ELR (cell line): ENCODE results near the gene SCP2D1.

Experiments
- DNase-seq: peaks from one replicate; pipeline ENCODE4 v3.0.0-alpha.2; 2015; ENCODE audit warnings: low read depth

The SCP2D1 gene

GRCh38 chr20:18815194-18815942, 1.8 kb downstream of the SCP2D1 start:
- DNase-seq, result no peak

- no peak for DNase-seq
Measured at GRCh38 chr20:18822832-18823231, 9.2 kb downstream of the SCP2D1 start.

- DNase-seq, result peak; percentile 51
Measured at GRCh38 chr20:18831830-18832499, 18.4 kb downstream of the SCP2D1 start.

- no peak for DNase-seq
Measured at GRCh38 chr20:18832546-18833200, 19.1 kb downstream of the SCP2D1 start.

- DNase-seq, result no peak
Measured at GRCh38 chr20:18835466-18836256, 22.1 kb downstream of the SCP2D1 start.

GRCh38 chr20:18837718-18838117, 24.1 kb downstream of the SCP2D1 start:
- DNase-seq, result no peak

- DNase-seq, result no peak
Measured at GRCh38 chr20:18839507-18840247, 26.1 kb downstream of the SCP2D1 start.

- DNase-seq, result no peak
Measured at GRCh38 chr20:18840248-18840645, 26.7 kb downstream of the SCP2D1 start.

GRCh38 chr20:18845017-18845416, 31.4 kb downstream of the SCP2D1 start:
- DNase-seq, result no peak

- no peak for DNase-seq
Measured at GRCh38 chr20:18847226-18847755, 33.7 kb downstream of the SCP2D1 start.

GRCh38 chr20:18849131-18849530, 35.5 kb downstream of the SCP2D1 start:
- DNase-seq, result no peak

GRCh38 chr20:18851629-18852028, 38.0 kb downstream of the SCP2D1 start:
- DNase-seq, result no peak

GRCh38 chr20:18852318-18852717, 38.7 kb downstream of the SCP2D1 start:
- no peak for DNase-seq

GRCh38 chr20:18853216-18853615, 39.6 kb downstream of the SCP2D1 start:
- DNase-seq, result no peak

GRCh38 chr20:18853946-18854646, 40.5 kb downstream of the SCP2D1 start:
- no peak for DNase-seq

GRCh38 chr20:18855882-18856281, 42.3 kb downstream of the SCP2D1 start:
- no peak for DNase-seq

- DNase-seq, result no peak
Measured at GRCh38 chr20:18856873-18857272, 43.3 kb downstream of the SCP2D1 start.

- DNase-seq, result peak; percentile 30
Measured at GRCh38 chr20:18857640-18858039, 44.1 kb downstream of the SCP2D1 start.

- DNase-seq, result no peak
Measured at GRCh38 chr20:18858816-18859215, 45.2 kb downstream of the SCP2D1 start.
